MV-4-11 (cell line): ENCODE data around the gene CBFA2T2.
"Not testable (repeated sequence)": the region's sequence is repeated elsewhere in the genome, so short reads cannot be mapped to it uniquely, and the experiment has no call there.

Experiments
- DNase-seq: peaks from one replicate; lab custom pipeline; 2025; lab: John Stamatoyannopoulos, UW

Gene CBFA2T2

GRCh38 chr20:33549229-33549999 is 59.5 kb downstream of the CBFA2T2 start:
- DNase-seq = no peak

DNA sequence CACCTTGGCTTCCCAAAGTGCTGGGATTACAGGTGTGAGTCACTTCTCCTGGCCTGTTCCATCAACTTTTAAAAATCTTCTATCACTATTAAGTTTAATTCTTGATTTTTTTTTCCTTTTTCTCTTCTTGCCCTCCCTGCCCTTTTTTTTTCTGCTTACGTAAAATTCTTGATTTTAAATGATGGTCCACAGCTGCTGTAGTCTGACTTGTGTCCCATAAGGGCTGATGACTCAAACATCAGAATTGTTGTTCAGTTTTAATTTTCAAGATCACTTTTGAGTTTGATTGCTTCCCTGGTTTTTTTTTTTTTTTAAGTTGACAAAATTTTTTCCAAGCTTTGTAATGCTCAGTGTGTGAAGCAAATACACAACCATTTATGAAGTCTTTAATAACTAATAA is 61.9 kb downstream of the CBFA2T2 start:
- DNase-seq = no peak

GRCh38 chr20:33552519-33552918 is 62.6 kb downstream of the CBFA2T2 start:
- peak; percentile 18 for DNase-seq

DNA sequence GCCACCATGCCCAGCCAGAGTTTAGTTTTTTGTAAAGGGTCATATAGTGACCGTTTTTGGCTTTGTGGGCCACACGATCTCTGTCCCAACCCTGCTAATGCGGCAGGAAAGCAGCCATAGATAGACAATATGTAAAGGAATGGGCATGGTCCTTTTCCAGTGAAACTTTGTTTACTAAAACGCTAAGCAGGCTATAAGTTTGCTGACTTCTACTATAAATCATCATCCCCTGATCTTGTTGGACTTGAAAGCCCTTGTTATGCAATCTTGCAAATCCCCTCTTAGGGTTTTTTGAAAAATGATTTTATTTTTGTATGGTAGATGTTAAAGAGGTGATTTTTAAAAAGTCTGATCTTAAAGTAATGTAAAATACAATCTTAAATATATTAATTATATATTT is 63.6 kb downstream of the CBFA2T2 start:
- no peak for DNase-seq

DNA sequence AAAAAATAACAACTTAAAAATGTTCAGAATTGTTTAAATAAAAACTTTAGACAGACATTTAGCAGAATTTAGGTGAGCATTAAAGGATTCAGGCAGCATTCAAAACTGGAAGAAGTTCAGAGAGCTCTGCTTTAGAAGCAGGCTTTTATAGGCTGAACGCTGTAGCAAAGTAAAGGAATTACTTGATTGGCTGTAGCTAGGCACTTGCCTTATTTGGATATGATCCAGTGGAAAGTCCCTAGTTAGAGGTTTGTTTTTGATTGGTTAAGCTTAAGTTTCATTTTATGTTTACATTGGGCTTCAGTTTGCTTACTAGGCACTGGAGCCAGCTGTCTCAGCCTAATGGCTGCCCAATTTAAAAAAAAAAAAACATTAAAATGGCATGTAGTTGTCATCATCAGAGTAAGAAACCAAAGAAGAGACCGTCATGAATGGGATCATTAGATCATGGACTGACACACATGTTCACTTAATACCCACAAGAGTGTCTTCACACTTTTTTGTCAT is 65.1 kb downstream of the CBFA2T2 start:
- peak; percentile 53 for DNase-seq

- no peak for DNase-seq
Observed at GRCh38 chr20:33555755-33556154, 65.9 kb downstream of the CBFA2T2 start.

DNA sequence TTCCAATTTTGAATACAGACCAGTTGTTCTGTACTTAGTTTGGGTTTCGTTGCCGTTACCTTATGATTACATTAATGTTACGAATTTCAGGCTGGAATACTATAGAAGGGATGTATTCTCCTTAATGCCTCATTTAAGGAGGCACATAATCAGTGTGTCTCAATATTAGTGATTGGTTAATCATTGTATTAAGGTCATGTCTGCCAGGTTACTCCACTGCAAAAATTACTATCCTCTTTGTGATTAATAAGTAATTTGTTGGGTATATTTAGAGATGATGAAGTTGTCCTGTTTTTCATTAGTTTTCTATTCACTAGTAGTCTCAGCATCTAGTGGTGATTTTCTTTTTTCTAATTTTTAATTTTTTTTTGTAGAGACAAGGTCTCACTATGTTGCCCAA is 66.3 kb downstream of the CBFA2T2 start:
- DNase-seq = no peak

- no peak for DNase-seq
Observed at GRCh38 chr20:33558348-33559144, 68.7 kb downstream of the CBFA2T2 start.

GRCh38 chr20:33559212-33559611 is 69.3 kb downstream of the CBFA2T2 start:
- DNase-seq = no peak

DNA sequence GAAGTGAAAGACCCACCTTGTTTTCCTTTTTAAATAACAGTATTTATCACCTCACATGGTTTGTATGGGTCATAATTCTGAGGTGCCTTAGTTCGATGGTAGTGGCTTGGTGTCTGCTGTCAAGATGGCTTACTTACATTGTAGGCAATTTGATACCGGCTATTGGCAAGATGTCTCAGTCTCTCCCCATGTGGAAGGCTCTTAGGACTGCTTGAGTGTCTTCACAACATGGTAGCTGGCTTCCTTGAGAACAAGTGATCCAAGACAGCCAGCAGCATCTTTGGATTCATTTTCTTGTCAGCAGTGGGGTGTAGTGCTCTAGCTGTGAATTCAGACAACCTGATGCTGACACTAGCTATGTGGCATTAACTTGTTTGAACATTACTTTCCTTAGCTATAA is 70.1 kb downstream of the CBFA2T2 start:
- DNase-seq = no peak

DNA sequence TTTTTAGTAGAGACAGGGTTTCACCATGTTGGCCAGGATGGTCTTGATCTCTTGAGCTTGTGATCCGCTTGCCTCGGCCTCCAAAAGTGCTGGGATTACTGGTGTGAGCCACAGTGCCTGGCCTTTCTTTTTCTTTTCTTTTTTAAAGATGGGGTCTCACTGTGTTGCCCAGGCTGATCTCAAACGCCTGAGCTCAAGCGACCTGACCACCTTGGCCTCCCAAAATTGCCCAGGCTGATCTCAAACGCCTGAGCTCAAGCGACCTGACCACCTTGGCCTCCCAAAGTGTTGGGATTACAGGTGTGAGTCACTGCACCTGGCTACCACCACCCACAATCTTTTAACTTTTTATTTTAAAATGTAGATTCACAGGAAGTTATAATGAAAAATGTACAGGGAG is 71.2 kb downstream of the CBFA2T2 start:
- DNase-seq = not testable (repeated sequence)

DNA sequence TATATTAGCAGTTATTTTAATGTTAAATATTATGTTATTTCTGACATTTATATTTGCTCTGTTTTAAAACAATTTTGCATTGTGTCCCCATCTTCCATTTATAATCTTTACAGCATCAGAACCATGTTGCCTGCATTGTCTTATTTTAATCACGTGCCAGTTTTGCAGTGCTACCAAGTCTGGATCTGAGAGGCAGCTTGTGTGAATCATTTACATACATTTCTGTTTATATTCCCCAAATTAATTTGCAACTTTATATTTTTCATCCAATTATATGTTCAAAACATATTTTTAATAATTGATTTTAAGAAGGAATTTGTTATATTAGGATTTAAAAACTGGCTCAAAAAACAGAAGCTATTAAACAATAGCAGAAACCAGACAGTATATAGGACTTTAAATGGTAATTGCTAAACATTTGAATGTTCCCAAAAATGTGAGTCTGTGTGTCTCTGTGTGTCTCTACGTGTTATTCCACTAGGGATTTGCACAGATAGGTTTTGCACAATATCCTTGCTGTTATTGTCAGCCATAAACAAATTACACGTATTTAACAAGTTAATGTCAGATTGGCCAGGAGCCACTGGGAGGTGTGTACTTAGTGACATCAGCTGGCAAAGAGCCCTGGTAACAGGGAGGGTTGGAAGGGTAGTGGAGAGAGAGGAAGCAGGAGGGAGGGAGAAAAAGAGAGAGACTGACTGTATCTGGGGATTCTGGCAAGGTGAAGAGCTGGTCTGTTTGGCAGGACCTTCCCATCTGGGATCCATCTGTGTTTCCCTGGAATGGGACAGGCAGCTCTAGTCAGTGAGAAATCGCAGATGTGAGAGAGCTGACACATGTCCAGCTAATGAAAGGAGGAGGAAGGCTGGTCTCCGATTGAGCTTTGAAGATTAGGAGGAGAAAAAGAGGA is 72.1 kb downstream of the CBFA2T2 start:
- DNase-seq = no peak

DNA sequence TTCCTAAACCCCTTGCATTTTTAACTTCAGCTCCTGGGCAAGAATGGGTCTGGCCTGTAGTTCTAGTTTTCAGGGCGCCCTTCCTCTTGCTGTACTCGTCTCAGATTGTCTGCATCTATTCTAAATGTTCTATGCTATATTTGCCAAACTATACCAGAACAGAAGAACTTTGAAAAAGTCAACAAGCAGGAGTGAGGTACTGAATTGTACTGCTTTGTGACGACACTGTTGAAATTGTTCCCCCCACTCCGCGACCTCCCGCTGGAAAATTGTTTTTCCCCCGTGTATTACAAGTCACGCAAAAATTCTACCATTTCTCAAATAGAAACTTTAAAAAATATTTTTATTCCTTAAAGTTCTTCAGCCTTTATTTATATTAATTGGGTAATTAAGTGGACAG is 73.9 kb downstream of the CBFA2T2 start:
- no peak for DNase-seq

- no peak for DNase-seq
Observed at GRCh38 chr20:33566781-33567603, 77.1 kb downstream of the CBFA2T2 start.

DNA sequence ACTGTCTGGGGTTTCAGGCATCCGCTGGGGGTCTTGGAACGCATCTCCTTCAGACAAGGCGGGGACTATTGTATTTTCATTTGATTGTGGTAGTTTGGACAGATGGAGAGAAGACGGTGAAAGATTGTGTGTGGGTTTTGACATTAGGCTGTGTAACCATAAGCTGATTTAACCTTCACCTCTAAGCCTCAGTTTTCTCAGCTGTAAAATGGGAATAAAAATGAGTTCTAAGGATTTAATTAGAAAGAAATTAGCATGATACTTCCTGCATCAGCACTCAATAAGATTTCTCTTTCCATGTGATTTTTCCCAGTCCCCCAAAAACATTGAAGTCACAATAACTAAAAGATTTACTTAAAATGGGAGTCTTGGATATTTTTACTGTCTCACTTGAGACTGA is 78.1 kb downstream of the CBFA2T2 start:
- no peak for DNase-seq

GRCh38 chr20:33568378-33568777 is 78.5 kb downstream of the CBFA2T2 start:
- DNase-seq = no peak

DNA sequence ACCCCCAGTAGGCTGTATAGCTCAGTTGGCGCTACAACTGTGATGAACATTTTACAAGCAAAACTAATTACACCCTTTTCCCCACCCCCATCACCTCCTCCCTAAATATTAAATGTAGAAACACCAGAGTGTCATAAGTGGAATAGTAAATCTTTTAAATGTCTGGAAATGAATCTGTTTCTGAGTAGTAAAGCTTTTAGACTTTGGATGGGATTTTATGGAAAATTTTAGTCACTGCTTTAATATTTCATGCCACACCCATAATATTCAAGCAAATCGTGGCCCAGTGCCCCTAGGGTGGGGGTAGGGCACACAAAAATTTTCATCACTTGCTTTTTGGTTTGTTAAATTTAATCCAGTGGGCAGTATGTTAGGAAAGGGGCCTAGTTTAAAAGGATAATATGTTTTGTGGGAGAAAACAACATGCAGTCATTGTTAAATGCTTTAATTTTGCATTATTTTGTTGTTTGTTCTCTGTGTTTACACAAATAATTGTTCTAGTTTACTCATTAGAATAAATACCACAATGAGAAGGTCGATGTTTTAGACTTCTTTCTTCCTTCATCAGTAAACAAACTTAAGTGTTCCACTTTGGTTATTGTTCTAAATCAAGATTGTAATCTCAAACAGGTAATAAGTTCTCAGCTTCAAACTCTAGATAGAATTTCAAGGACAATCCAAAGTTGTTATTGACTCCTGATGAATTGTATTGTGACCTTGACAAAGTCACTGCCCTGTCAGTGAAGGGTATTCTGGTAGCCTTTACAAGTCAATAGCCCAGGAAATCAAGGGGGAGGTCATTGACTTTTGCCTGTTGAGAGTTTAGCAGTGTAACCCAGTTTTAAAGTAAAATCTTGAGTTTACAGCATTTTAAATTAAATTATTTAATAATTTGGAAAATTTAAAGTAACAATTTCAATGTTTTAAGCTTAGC is 79.2 kb downstream of the CBFA2T2 start:
- DNase-seq = no peak

GRCh38 chr20:33569802-33570391 is 80.0 kb downstream of the CBFA2T2 start:
- no peak for DNase-seq

DNA sequence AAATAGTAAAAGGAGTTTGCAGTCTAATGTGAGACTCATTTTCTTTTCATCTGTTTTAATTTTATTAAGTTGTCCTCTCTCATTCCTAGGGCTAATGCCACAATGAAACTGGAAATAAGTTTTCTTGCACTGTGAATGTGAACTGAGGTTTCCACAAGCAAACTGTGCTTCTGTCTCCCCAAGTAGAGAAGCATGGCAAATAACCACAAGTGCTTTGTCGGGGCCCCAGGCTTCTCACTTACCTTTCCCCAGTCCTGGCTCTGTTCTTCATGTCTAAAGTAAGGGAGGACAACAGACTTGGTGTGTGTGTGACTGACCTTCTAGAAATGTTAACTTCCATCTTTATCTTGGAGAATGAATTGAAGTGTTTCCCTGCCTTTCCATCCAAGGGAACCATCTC is 80.8 kb downstream of the CBFA2T2 start:
- no peak for DNase-seq

- not testable (repeated sequence) for DNase-seq
Observed at GRCh38 chr20:33573268-33573667, 83.4 kb downstream of the CBFA2T2 start.
